Heart right ventricle (tissue), 16 donors: Measurements from ENCODE around the gene C5orf34. TPM values are rescaled to one million over a fixed set of nuclear protein-coding genes. Genes with fewer than 3 reads are reported as not detected.
A peak's percentile ranks its signal among the peaks of the same experiment; 100 is the strongest.

Experiments
- ATAC-seq, 8 donors: fragments of 200-7000 bp; cut with Tn5 transposase; one replicate each; pipeline ENCODE4 v1.9.1; 2020; ENCODE audit warnings: mild to moderate bottlenecking in 8 of 8, moderate library complexity in 8 of 8, moderate number of reproducible peaks in 1 of 8
- DNase-seq, 2 donors: peaks; one replicate each; pipeline ENCODE4 v3.0.0-alpha.2; 2020
- H3K27ac ChIP-seq, 10 donors: fragments of 200-600 bp; sonication (generic) in 2 of 10; one replicate each; pipeline versions ENCODE4 v1.5.0 to v1.8.0; 2020 to 2022; ENCODE audit warnings: mild to moderate bottlenecking in 3 of 10
- H3K27me3 ChIP-seq, 7 donors: fragments of 200-600 bp; one replicate each; pipeline ENCODE4 v1.8.0; 2021 to 2022; ENCODE audit warnings: mild to moderate bottlenecking in 2 of 7
- H3K36me3 ChIP-seq, 9 donors: fragments of 200-600 bp; sonication (generic) in 1 of 9; one replicate each; pipeline versions ENCODE4 v1.5.0 to v1.8.0; 2020 to 2022; ENCODE audit warnings: mild to moderate bottlenecking in 2 of 9
- H3K4me1 ChIP-seq, 9 donors: fragments of 200-600 bp; sonication (generic) in 1 of 9; one replicate each; pipeline versions ENCODE4 v1.5.0 to v1.8.0; 2020 to 2022; ENCODE audit warnings: mild to moderate bottlenecking in 4 of 9
- H3K4me3 ChIP-seq, 10 donors: fragments of 200-600 bp; sonication (generic) in 2 of 10; one replicate each; pipeline versions ENCODE4 v1.5.0 to v1.8.0; 2020 to 2022; ENCODE audit warnings: mild to moderate bottlenecking in 7 of 10, moderate library complexity in 2 of 10
- H3K9me3 ChIP-seq, 11 donors: fragments of 200-600 bp in 10 of 11; sonication (generic) in 2 of 11; one replicate each; pipeline versions ENCODE4 v1.5.0 to v1.8.0; 2013 to 2022; ENCODE audit warnings: mild to moderate bottlenecking in 2 of 11, control low read depth in 1 of 11, moderate library complexity in 1 of 11
- WGBS, 2 donors: extraction: QIAGEN DNeasy Blood & Tissue Kit; methylation state at CpG; one replicate each; pipeline ENCODE4 v1.1.7; 2013; ENCODE audit warnings: inconsistent platforms in 1 of 2; 5-methylcytosine and 5-hydroxymethylcytosine counted together
- intact Hi-C, 10 donors: fragments of 100-400 bp; cut with DNase I; formaldehyde crosslinking; loops; one replicate each; pipeline versions ENCODE4 v1.11.1 to v1.14.2; 2022
- polyA plus RNA-seq, 2 donors: library from polyadenylated mRNA; stranded (reverse); fragments of 200-250 nt; gene quantifications; one replicate each; pipeline ENCODE4 v1.2.3, GENCODE V29; 2013
- total RNA-seq, 10 donors: library from RNA; stranded (reverse); fragmentation: NEBNext Ultra II Directional in 3 of 10; extraction: Animal tissue kit (Norgen Biotek cat#: 25700) in 3 of 10; gene quantifications; one replicate each; pipeline versions ENCODE4 v1.2.1 to v1.2.4, GENCODE V29; 2021 to 2023
- TF ChIP-seq, protein P1 (sequence below), 9 donors: fragments of 200-600 bp; sonication (generic) in 2 of 9; IDR thresholded peaks; one replicate each; pipeline versions ENCODE4 v1.5.0 to v1.8.0; 2021 to 2022; ENCODE audit warnings: antibody characterized with exemption in 9 of 9, mild to moderate bottlenecking in 5 of 9, moderate library complexity in 1 of 9
- donor health status: Arrhythmogenic right ventricular cardiomyopathy.
- donor health status: ischemic (EF 13 %, LVEDD 7.1; RV severe dilation, severe dysfunction).
- donor health status: healthy with polysubstance abuse.
- donor health status: DM: no; HTN: yes; CAD: no.
- donor health status: DM: no; HTN: no; CAD: no.
- donor health status: ischemic (EF 25% LVEDD 6.9; RV normal size, moderate dysfunction).
- donor health status: ischemic (EF 25% LVEDD 5.7; RV mildly dilated, moderate dysfunction).
- donor health status: healthy.
- donor health status: DM: yes; HTN: yes; CAD: no.
- donor health status: Ischemic cardiomyopathy.
- donor health status: ischemic (EF 35%, LVEDD 5.7; RV mildly dilated, moderate dysfunction).
- donor health status: nonischemic (EF 11% LVEDD 7.7; RV severe dilation, severe dysfunction).
- donor health status: DM: yes; HTN: yes; CAD: no.
- donor health status: PGD.
- donor health status: ischemic (EF 29% LVEDD 5.4; RV normal size, mild dysfunction).
- donor health status: nonischemic (EF 23%, LVEDD 6.1; RV moderate dilation, normal function).

C5orf34 gene
- total and polyA plus RNA-seq, 12 donors, result 0.22 to 1.6 (median 0.62) TPM

DNA sequence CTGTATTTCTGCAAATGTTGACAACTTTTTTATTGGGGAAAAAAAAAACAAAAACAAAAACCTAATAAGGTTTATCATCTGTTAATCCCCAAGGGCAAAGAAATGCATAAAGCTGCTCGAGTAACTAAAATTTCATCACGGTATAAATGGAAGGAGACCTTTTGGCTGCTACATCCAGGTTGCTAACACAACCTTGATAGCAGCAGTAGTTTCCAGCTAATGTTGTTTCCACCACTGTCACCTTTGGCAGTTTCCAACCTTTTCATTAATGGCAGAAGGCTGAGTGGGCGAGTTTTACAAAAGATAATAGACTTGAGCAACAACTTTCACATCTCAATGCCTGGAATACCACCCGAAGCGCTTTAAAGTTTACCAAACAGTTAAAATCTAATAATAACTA lies 33.4 kb upstream of the C5orf34 start:
- Histone ChIP-seq H3K9me3 (no peaks in the 10 kb centered on the region), H3K36me3 (peaks cover 0 to 98% (median 26%) of the 10 kb centered on the region in 9 donors), H3K4me3 (no peak overlapping the region), H3K27ac (no peak overlapping the region), H3K27me3 (no peaks in the 10 kb centered on the region), H3K4me1 (peaks cover 0 to 53% (median 33%) of the 10 kb centered on the region in 9 donors)
- TF ChIP-seq, protein P1, sequence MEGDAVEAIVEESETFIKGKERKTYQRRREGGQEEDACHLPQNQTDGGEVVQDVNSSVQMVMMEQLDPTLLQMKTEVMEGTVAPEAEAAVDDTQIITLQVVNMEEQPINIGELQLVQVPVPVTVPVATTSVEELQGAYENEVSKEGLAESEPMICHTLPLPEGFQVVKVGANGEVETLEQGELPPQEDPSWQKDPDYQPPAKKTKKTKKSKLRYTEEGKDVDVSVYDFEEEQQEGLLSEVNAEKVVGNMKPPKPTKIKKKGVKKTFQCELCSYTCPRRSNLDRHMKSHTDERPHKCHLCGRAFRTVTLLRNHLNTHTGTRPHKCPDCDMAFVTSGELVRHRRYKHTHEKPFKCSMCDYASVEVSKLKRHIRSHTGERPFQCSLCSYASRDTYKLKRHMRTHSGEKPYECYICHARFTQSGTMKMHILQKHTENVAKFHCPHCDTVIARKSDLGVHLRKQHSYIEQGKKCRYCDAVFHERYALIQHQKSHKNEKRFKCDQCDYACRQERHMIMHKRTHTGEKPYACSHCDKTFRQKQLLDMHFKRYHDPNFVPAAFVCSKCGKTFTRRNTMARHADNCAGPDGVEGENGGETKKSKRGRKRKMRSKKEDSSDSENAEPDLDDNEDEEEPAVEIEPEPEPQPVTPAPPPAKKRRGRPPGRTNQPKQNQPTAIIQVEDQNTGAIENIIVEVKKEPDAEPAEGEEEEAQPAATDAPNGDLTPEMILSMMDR (IDR thresholded peaks at IDR 0.05), result no peak
- DNase-seq (no peak), ATAC-seq (peak in 3 of 8 donors; percentile 36 to 63 (median 56))
- intact Hi-C loops, result no loop called here
- WGBS, 2 donors, result 39 to 53% methylated on average over 5 of the region's 5 CpGs

DNA sequence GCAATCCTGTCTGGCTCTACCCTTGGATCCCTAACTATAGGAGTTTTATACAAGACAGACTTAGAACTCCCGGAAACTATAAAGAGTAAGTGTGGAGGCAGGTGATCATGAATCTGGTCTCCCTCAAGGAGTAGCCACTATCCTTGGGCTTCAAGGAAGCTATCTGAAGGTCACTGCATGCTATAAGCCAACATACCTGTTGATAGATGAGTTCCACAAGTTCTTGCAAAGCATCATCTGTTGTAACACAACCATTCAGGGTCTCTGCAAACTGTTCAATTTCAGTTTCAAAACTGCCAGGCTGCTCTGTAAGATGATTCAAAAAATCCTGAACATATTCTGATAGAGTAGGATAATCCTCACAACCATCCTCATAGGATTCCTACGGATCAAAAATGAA lies 32.6 kb upstream of the C5orf34 start:
- Histone ChIP-seq H3K27ac (no peak overlapping the region), H3K4me1 (peaks cover 0 to 48% (median 25%) of the 10 kb centered on the region in 9 donors), H3K9me3 (no peaks in the 10 kb centered on the region), H3K27me3 (no peaks in the 10 kb centered on the region), H3K36me3 (peaks cover 0 to 98% (median 29%) of the 10 kb centered on the region in 9 donors), H3K4me3 (no peak overlapping the region)
- intact Hi-C loops, result no loop called here
- DNase-seq, result no peak
- no peak for ATAC-seq
- TF ChIP-seq, protein P1 (IDR thresholded peaks at IDR 0.05), result no peak
- WGBS, 2 donors, result 88 to 97% methylated on average over 2 of the region's 2 CpGs

DNA sequence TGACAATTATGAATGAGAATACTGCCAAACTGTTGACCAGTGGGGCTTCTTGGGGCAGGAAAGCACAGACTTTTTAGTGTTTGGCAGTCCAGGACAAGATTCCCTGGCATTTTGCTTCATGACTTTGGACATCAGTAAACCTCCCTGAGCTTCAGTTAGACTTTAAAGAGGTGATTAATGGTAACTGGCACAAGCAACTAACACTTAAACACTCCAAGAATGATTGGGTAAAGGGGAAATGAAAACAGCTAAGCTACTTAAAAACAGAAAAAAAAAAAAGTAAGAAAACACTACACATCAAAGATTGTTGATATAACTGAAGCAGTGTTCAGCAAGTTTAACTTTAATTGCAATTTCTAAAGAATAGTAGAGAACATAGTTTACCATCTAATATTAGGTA lies 28.5 kb upstream of the C5orf34 start:
- no peak for DNase-seq
- Histone ChIP-seq H3K4me1 (peaks cover 0 to 18% (median 5%) of the 10 kb centered on the region in 9 donors), H3K9me3 (no peaks in the 10 kb centered on the region), H3K27me3 (no peaks in the 10 kb centered on the region), H3K36me3 (peaks cover 0 to 100% (median 39%) of the 10 kb centered on the region in 9 donors), H3K4me3 (no peak overlapping the region), H3K27ac (no peak overlapping the region)
- intact Hi-C loops, result no loop called here
- TF ChIP-seq, protein P1 (IDR thresholded peaks at IDR 0.05), result no peak
- peak in 1 of 8 donors; percentile 24 for ATAC-seq

DNA sequence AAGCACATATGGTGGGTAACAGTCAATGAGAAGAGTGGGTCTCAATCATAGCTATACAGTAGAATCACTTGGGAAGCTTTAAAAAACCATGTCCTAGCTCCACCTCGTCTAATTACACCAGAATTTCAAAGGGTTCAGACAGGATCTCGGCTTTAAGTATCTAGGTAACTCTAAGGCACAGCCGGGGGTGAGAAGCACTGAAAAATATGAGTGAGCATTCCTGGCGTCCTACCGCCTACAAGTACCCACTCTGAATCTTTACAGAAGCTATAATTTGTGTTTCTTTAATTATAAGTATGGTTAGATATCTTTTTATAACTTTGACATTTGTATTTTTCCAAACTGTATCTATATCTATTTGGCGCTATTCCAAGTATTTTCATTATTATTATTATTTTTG lies 25.8 kb upstream of the C5orf34 start:
- ATAC-seq (no peak), DNase-seq (no peak)
- Histone ChIP-seq H3K4me1 (peaks cover 0 to 12% (median 0%) of the 10 kb centered on the region in 9 donors), H3K27me3 (no peaks in the 10 kb centered on the region), H3K9me3 (no peaks in the 10 kb centered on the region), H3K4me3 (no peak overlapping the region), H3K27ac (no peak overlapping the region), H3K36me3 (peaks cover 0 to 100% (median 32%) of the 10 kb centered on the region in 9 donors)
- TF ChIP-seq, protein P1 (IDR thresholded peaks at IDR 0.05), result no peak
- WGBS, 2 donors, result 90 to 92% methylated on average over 6 of the region's 6 CpGs
- intact Hi-C loops, result no loop called here
